Fibroblast of pulmonary artery (primary cell): ENCODE results near the gene MKX.

Source experiments
- DNase-seq: peaks from one replicate; pipeline ENCODE4 v3.0.0-alpha.2; 2010; ENCODE audit warnings: low read depth
- H3K4me3 ChIP-seq: replicated peaks from 2 replicates; pipeline ENCODE4 v1.5.1; 2011; ENCODE audit warnings: low read depth, mild to moderate bottlenecking, control low read depth, low read length, moderate library complexity
- TF ChIP-seq, protein P1 (sequence below): IDR thresholded peaks from 2 replicates; pipeline ENCODE4 v1.5.1; 2011; ENCODE audit warnings: mild to moderate bottlenecking, control low read depth, low read length, inconsistent platforms; ENCODE audit errors: missing control alignments

MKX gene, protein sequence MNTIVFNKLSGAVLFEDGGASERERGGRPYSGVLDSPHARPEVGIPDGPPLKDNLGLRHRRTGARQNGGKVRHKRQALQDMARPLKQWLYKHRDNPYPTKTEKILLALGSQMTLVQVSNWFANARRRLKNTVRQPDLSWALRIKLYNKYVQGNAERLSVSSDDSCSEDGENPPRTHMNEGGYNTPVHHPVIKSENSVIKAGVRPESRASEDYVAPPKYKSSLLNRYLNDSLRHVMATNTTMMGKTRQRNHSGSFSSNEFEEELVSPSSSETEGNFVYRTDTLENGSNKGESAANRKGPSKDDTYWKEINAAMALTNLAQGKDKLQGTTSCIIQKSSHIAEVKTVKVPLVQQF

DNA sequence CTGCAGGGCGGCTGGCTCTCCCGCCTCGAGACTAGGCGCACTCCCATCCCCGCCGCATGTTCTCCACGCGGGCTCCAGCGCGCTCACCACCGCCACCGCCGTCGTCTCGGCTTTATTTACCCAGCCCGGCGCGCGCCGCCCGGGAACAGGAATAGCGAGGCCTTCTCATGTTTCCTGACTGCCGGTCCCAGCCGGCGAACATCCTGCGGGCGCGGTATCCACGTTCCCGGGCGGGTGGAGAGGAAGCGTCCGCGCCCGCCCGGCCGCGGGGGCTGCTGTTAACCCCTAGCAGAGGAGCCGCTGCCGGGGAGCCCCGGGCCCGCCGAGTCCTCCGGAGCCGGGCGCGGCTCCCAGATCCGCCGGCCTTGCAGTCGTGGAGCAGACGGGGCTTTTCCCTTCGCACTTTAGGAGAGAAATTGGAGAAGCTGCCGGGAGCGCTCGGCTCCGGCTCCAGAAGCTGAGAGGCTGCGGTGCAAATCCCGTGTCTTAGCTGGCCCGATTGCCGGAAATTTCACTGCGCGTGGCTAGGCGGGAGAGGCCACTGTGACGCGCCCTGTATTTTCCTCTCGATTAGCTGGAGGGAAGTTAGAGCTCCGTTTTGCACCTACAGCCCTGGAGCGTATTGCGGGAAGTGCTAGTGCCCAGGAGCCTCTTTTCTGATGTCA, at the start of gene MKX:
Gene MKX, minus strand, starts transcription at position 88 of the 665 bp plus-strand sequence. CDS start 2,404 bp downstream, outside the sequence.
- DNase-seq = no peak
- TF ChIP-seq, protein P1, sequence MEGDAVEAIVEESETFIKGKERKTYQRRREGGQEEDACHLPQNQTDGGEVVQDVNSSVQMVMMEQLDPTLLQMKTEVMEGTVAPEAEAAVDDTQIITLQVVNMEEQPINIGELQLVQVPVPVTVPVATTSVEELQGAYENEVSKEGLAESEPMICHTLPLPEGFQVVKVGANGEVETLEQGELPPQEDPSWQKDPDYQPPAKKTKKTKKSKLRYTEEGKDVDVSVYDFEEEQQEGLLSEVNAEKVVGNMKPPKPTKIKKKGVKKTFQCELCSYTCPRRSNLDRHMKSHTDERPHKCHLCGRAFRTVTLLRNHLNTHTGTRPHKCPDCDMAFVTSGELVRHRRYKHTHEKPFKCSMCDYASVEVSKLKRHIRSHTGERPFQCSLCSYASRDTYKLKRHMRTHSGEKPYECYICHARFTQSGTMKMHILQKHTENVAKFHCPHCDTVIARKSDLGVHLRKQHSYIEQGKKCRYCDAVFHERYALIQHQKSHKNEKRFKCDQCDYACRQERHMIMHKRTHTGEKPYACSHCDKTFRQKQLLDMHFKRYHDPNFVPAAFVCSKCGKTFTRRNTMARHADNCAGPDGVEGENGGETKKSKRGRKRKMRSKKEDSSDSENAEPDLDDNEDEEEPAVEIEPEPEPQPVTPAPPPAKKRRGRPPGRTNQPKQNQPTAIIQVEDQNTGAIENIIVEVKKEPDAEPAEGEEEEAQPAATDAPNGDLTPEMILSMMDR = no peak
- no peak within 1 kb of the TSS for H3K4me3 ChIP-seq

DNA sequence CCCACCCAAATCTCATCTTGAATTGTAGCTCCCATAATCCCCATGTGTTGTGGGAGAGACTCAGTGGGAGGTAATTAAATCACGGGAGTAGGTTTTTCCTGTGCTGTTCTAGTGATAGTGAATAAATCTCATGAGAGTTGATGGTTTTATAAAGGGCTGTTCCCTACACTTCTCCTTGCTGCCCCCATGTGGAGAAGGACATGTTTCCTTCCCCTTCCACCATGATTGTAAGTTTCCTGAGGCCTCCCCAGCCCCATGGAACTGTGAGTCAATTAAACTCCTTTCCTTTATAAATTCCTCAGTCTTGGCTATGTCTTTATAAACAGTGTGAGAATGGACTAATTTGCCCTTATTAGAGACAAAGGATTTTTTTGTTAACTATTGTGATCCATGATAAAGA, 48.5 kb upstream of the MKX start:
- TF ChIP-seq, protein P1 = no peak
- no peak for DNase-seq
- no peak overlapping the region for H3K4me3 ChIP-seq

DNA sequence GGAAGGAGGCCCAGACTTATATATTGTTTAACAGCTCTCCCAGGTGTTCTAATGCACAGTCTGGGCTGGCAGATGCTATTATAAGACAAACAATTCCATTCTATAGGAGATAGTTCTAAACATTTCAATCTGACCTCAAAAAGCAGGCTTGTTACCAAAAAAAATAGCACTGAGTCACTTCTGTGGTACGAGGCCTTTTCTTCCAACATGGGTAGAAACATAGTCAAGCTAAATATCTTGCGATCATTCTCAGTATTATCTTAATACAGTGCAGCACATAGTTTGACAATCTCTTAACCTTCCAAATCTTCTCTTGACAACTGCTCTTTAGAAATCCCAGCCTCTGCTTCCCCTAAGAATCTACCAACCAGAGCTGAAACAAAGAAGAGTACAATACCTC, 46.6 kb upstream of the MKX start:
- no peak for DNase-seq
- no peak overlapping the region for H3K4me3 ChIP-seq
- TF ChIP-seq, protein P1 = no peak

DNA sequence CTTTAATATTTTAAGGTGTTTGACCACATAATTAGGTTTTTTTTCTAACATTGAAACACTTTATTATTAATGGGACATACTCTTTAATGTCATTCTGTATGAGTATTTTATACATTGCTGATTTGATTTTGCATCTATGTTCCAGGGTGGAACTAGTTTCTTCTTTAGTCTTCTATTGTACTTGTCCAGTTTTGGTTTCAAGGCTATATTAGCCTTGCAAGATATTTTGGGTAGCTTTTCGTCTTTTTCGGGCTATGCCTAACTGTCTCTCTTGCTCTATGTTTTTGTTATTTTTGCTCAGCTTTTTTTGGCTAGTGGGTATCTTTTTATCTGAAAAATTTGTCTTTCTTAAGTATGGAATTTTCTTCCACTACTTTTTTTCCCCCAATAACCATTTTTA, 38.7 kb upstream of the MKX start:
- H3K4me3 ChIP-seq = no peak overlapping the region
- no peak for DNase-seq
- TF ChIP-seq, protein P1 = no peak

DNA sequence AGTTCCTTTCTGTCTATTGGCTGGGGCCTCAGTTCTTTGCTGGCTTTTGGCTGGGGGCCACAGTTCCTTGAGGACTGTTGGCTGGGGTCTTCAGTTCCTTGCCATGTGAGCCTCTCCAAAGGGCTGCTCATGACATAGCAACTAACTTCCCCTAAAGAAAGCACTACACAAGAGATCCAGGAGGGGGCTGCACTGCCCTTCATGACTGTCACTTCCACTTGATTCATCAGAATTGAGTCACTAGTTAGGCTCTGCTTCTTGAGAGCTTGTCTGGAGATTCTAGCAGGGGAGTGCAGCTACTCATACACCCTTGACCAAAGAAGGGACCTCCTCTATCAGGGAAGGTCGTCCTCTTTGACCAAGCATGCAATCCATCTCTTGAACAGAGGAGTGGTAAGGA, 38.0 kb upstream of the MKX start:
- TF ChIP-seq, protein P1 = peak; percentile 1
- H3K4me3 ChIP-seq = no peak overlapping the region
- DNase-seq = peak; percentile 11

DNA sequence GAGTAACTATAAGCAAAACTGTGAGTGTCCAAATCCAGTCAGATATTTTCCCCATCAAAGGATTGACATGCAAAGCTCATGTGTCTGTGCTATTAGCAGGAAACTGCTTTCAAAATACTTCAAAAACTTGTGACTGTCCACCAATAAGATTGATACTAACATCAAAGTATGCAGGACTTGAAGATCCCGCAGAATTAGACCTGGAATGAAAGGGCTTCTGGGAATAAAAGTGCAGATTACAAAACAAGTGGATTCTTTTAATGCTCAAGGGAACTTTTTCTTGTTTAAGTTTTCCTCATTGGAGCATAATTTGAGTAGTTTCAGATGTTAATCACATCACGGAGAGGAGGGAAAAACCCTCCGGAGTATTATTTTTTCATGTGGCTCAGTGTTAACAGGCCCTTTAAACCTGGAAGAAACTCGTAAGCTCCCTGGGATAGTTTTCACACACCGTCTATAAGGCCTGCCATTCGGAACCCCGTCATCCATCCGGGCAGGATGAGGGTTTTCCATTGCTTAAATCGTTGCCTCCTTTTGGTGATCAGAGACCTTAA, 33.9 kb upstream of the MKX start:
- no peak overlapping the region for H3K4me3 ChIP-seq
- TF ChIP-seq, protein P1 = no peak
- DNase-seq = no peak
